GM19324 (cell line): Measurements from ENCODE around the gene OPA3.
"Not testable (repeated sequence)": the region's sequence is repeated elsewhere in the genome, so short reads cannot be mapped to it uniquely, and the experiment has no call there.

Experiments
- ATAC-seq: cut with Tn5 transposase; IDR thresholded peaks from one replicate; pipeline ENCODE4 v1.9.1; 2021; ENCODE audit warnings: mild to moderate bottlenecking, moderate library complexity; ENCODE audit not compliant: unreplicated experiment, low FRiP score

OPA3 gene

GRCh38 chr19:45523642-45524256, 60.9 kb downstream of the OPA3 start:
- no peak for ATAC-seq

GRCh38 chr19:45522010-45522941, 62.3 kb downstream of the OPA3 start:
- ATAC-seq = no peak

DNA sequence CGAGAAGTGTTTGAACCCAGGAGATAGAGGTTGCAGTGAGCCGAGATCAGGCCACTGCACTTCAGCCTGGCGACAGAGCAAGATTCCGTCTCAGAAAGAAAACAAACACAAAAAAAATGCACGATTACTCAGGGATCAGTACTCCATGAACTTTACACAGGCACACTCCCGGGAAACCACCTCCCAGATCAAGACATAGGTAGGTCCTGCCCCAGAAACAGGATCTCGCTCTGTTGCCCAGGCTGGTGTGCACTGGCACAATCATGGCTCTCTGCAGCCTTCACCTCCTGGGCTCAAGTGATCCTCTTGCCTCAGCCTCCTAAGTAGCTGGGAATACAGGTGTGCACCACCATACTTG, 66.2 kb downstream of the OPA3 start:
- no peak for ATAC-seq

- ATAC-seq = no peak
These were observed 66.7 kb downstream of the OPA3 start for GRCh38 chr19:45517641-45518468.

DNA sequence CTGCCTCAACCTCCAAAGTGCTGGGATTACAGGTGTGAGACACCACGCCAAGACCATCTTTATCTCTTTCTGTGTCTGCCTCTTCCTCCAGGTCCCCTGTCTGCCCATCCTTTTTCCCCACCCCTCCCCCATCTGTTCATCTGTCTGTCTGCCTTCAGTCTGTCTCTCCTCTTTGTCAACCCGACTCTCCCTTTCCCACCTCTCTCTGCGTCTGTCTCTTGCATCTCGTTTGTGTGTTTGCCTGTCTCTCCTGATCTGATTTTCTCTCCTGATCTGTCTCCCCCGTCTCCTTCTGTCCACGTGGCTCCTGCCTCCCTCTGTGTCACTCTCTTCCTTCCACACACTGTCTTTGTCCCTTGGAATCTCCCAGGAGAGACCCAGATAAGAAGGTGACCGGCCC, 67.4 kb downstream of the OPA3 start:
- no peak for ATAC-seq

DNA sequence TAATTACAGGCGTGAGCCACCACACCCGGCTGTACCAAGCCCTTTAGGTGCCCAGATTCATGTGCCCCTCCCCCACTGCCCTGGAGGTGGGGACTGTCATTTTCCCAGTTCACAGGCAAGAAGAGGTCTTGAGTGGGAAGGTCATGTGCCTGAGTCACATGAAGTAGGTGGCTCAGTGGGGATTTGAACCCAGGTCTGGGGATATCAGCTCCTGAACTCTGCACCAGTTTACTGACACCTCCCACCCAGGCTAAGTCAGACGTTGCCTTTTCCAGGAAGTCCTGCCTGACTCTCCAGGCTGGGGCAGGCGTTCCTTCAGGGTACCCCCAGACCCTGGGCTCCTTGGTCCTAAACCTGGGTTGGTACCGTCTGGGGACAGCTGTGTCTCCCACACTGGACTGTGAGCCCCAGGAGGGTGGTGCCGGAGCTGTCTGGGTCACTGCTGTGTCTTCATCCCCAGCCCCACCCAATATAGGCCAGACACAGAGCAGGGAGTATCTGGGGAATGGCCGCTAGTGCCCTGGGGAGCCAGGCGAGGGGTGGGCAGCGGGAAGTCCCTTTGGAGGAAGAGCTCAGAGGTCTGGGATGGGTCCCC, 68.7 kb downstream of the OPA3 start:
- ATAC-seq = no peak

- no peak for ATAC-seq
These were observed 69.4 kb downstream of the OPA3 start for GRCh38 chr19:45515081-45515624.

- no peak for ATAC-seq
These were observed 70.1 kb downstream of the OPA3 start for GRCh38 chr19:45514376-45515051.

- no peak for ATAC-seq
These were observed 71.6 kb downstream of the OPA3 start for GRCh38 chr19:45512881-45513483.

DNA sequence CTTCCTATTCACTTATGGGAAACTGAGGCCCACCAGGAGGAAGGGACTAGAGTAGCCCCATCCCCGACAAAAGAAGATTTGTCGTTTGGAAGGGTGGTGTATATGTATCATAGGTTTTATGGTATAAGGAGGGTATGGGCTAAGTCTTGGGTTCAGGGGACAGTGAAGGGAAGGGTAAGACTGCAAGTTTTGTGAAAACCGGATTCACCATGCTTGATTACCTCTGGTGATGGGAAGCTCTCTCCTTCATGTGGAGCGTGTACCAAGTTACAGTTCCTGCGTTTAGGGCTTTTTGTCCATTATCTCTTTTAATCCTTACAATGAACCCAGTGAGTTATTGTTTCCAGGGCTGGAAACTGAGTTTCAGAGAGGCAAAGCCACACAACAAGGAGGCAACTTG, 73.5 kb downstream of the OPA3 start:
- ATAC-seq = no peak

DNA sequence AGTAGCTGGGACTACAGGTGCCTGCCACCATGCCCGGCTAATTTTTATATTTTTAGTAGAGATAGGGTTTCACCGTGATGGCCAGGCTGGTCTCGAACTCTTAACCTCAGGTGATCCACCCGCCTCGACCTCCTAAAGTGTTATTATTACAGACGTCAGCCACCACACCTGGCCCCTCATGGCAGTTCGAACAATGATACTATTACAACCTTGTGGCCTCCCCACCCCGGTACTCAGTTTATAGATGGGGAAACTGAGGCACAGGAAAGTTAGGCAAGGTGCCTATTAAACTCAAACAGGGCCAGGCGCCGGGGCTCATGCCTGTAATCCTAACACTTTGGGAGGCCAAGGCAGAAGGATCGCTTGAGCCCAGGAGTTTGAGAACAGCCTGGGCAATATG, 74.2 kb downstream of the OPA3 start:
- ATAC-seq = not testable (repeated sequence)

DNA sequence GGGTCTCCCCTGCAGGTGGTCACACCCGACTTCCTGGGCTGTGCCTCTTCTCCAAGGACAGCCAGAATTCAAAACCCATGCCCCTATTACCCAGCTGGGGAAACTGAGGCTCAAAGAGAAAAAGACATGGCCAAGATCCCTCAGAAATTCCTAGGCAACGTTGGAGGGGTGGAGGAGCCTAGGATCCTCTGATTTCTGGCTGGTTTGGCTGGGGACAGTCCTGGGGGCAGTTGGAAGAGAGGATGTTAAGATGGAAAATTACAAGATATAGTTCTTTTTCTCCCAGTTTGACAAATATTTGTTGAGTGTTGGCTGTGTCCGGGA, 74.9 kb downstream of the OPA3 start:
- ATAC-seq = no peak

DNA sequence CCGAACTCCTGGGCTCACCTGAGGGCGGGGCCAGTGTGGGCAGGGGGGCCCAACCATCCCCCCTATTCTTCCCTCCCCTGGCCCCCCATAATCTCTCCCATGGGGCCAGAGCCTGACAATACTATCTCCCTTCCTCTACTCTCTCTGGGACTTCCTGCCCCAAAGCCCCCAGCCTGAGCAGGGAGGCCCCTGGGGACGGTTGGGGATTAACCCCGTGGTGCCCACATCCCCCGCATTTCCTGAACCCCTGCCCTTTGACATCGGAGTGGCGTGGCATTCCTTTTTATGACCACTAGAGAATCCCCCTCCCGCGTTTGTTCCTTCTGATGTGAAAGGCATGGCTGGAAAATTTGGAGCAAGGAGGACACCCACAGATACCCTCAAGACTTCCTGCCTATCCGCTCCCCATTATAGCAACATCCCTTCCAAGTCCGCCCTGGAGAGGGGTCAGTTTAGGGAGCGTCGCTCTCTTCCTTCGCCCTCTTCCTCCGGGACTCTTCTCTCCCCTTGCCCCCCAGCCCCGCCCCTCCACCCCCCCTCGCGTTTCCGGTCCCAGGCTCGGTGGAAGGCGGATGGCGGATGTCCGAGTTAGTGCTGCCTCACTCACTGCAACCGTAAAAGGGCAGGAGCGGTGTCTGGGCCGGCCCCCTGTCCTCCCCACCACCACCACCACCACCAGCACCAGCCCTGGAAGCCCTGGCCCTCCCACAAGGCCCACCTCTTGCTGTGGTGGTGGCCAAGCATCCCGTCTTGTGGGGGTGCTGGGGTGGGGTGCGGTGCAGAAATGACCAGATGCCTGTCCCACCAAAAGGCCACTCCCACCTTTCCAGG, 75.5 kb downstream of the OPA3 start:
- no peak for ATAC-seq

- no peak for ATAC-seq
These were observed 76.2 kb downstream of the OPA3 start for GRCh38 chr19:45508417-45508860.

- ATAC-seq = no peak
These were observed 76.7 kb downstream of the OPA3 start for GRCh38 chr19:45507872-45508416.

GRCh38 chr19:45506989-45507871, 77.4 kb downstream of the OPA3 start, which contains the start of gene VASP:
VASP (plus strand) TSS chr19:45507479; CDS start chr19:45507772, 293 bp downstream.
- peak; percentile 52 for ATAC-seq

DNA sequence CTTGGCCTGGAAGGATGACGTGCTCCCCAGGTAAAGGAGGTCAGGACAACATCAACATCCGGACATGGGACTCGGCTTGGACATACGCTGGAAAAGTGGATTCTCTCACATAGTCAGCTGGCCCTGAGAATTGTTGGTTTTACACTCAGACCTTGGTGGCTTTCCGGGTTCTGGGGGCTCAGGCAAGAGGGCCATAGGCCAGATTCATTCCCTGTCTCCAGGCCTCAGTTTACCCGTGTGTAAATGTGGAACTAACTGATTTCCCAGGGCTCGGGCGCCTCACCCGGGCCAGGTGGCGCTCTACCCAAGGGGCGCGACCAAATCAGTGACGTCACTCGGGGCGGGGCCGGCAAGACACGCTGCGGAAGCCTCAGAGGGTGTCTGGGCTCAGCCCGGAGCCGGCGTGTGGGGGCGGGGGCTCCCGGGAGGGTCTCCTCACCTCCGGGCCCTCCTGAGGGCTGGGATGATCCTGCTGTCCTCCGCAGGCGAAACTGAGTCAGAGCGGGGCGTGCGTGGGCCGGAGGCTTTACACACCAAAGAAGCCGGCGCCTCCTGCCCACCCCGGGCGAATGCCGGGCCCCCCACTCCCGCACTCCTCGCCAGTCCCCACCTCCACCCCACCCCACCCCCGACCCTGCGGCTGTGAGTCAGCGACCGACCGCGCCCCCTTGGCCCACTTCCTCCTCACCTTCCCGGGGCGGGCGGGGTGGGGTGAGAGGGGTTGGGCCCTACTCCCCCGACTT, 78.2 kb downstream of the OPA3 start:
- peak; percentile 77 for ATAC-seq
